ENCODE measurements around the gene SLC2A1. TPM values are rescaled to one million over a fixed set of nuclear protein-coding genes. Genes with fewer than 3 reads are reported as not detected.

Gene SLC2A1
- polyA plus RNA-seq, 3 donors: 38.9 to 73.3 (median 42.7) TPM

- peak in 2 of 11 donors; percentile 1 to 12 for DNase-seq (ENCODE audit: extremely low read depth in 1 of 11, low read depth in 9 of 11, low spot score in 4 of 11)
These were observed 71.9 kb downstream of the SLC2A1 start for GRCh38 chr1:42886800-42887199.

- no peak for DNase-seq (ENCODE audit: extremely low read depth in 1 of 11, low read depth in 9 of 11, low spot score in 4 of 11)
These were observed 72.5 kb downstream of the SLC2A1 start for GRCh38 chr1:42886046-42886739.

GRCh38 chr1:42880384-42880783 lies 78.3 kb downstream of the SLC2A1 start:
- DNase-seq (ENCODE audit: extremely low read depth in 1 of 11, low read depth in 9 of 11, low spot score in 4 of 11): no peak

GRCh38 chr1:42877380-42877779 lies 81.3 kb downstream of the SLC2A1 start:
- DNase-seq (ENCODE audit: extremely low read depth in 1 of 11, low read depth in 9 of 11, low spot score in 4 of 11): no peak

GRCh38 chr1:42876009-42876408 lies 82.7 kb downstream of the SLC2A1 start:
- DNase-seq (ENCODE audit: extremely low read depth in 1 of 11, low read depth in 9 of 11, low spot score in 4 of 11): no peak

Other genes starting within 250 kb of the SLC2A1 start
- 100 to 1,000 TPM in 1 of 3 donors, 10 to 100 TPM in 2; 72.7 to 109 (median 93.4) TPM for gene CLDN19, start 218.6 kb downstream of the SLC2A1 start, polyA plus RNA-seq (ENCODE audit: insufficient read length in 3 of 3)
- gene P3H1, start 191.8 kb downstream of the SLC2A1 start, polyA plus RNA-seq (ENCODE audit: insufficient read length in 3 of 3): 10 to 100 TPM; 67.2 to 78.4 (median 68.1) TPM
- 10 to 100 TPM; 10.1 to 15.1 (median 10.8) TPM for gene C1orf50, start 191.6 kb downstream of the SLC2A1 start, polyA plus RNA-seq (ENCODE audit: insufficient read length in 3 of 3)
- gene TMEM269, start 173.9 kb downstream of the SLC2A1 start, polyA plus RNA-seq (ENCODE audit: insufficient read length in 3 of 3): 1 to 10 TPM in 1 of 3 donors, under 1 TPM in 2; 0.80 to 1.1 (median 0.86) TPM
- 10 to 100 TPM; 19.2 to 22.0 (median 19.2) TPM for gene ERMAP, start 141.7 kb downstream of the SLC2A1 start, polyA plus RNA-seq (ENCODE audit: insufficient read length in 3 of 3)
- 10 to 100 TPM; 55.1 to 72.2 (median 71.3) TPM for gene SVBP, start 141.5 kb downstream of the SLC2A1 start, polyA plus RNA-seq (ENCODE audit: insufficient read length in 3 of 3)
- gene ZNF691, start 112.3 kb downstream of the SLC2A1 start, polyA plus RNA-seq (ENCODE audit: insufficient read length in 3 of 3): 10 to 100 TPM; 19.3 to 21.1 (median 21.1) TPM
- gene EBNA1BP2, start 213.4 kb upstream of the SLC2A1 start, polyA plus RNA-seq (ENCODE audit: insufficient read length in 3 of 3): 10 to 100 TPM; 71.7 to 79.1 (median 77.1) TPM
- 1 to 10 TPM; 3.1 to 6.1 (median 4.0) TPM for gene CFAP57, start 213.5 kb upstream of the SLC2A1 start, polyA plus RNA-seq (ENCODE audit: insufficient read length in 3 of 3)

Data from renal cortex interstitium (tissue), 11 donors.